ENCODE measurements around the gene SCIMP. TPM values are rescaled to one million over a fixed set of nuclear protein-coding genes. Genes with fewer than 3 reads are reported as not detected.
"Not testable (repeated sequence)": the region's sequence is repeated elsewhere in the genome, so short reads cannot be mapped to it uniquely, and the experiment has no call there.

Gene SCIMP
- total RNA-seq = not detected in 2 replicates

DNA sequence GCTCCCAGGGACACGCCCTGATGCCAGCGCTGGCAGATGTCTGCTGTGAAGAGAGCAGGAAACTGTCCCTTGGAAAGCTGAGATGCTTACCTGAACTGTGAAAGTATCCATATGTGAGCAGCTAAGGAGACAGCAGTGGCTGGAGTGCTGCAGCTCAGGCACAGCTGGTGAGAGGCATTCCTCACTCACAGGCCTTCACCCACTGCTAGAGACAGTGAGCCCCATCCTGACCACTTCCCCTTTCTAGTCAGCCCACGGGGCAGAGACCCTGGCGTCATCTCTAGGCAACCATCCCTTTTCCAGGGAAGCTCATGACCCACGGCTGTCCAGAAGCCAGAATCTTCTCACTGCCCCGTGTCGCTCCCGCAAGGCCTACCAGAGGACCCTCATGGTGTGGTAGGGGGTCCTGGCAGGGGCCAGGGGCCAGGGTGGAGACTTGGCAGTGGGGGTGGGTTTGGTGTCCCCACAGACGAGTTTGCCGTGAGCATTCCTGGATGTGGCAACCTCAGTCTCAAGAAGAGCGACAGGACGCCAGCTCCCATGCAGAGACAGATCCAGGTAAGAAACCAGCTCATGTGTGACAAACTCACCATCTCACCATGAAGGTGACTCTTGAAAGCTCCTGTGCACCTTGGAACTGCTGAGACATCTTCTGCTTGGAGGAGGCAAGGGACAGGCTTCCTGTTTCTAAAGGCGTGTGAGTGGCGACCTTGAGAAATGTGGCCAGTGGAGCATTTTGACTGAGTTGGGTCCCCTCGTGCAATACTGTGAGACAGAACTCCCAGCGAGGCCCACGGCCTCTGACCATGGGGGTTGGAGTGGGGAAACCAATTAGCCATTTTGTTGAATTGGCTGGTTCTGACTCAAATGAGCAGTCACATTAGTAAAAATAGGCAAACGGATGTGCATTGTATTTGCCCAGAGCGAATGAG, at the start of gene SCIMP:
TSS of gene SCIMP (minus strand) at position 216 of the 932 bp plus-strand sequence. CDS start at position 111, 105 bp downstream.
- no peak for DNase-seq (ENCODE audit: low read depth, low spot score)

GRCh38 chr17:5283571-5284315, 49.1 kb upstream of the SCIMP start:
- no peak for DNase-seq (ENCODE audit: low read depth, low spot score)

- DNase-seq (ENCODE audit: low read depth, low spot score) = no peak
Observed at GRCh38 chr17:5282642-5283217, 48.1 kb upstream of the SCIMP start.

GRCh38 chr17:5281814-5282641, 47.4 kb upstream of the SCIMP start, which contains the start of gene RABEP1:
Gene RABEP1, plus strand, starts transcription at chr17:5282284. Its CDS starts 203 bp downstream, at chr17:5282487.
- peak; percentile 60 for DNase-seq (ENCODE audit: low read depth, low spot score)

- DNase-seq (ENCODE audit: low read depth, low spot score) = no peak
Observed at GRCh38 chr17:5272322-5272721, 37.7 kb upstream of the SCIMP start.

GRCh38 chr17:5269241-5269960, 34.7 kb upstream of the SCIMP start:
- DNase-seq (ENCODE audit: low read depth, low spot score) = no peak

- no peak for DNase-seq (ENCODE audit: low read depth, low spot score)
Observed at GRCh38 chr17:5264893-5265292, 30.2 kb upstream of the SCIMP start.

DNA sequence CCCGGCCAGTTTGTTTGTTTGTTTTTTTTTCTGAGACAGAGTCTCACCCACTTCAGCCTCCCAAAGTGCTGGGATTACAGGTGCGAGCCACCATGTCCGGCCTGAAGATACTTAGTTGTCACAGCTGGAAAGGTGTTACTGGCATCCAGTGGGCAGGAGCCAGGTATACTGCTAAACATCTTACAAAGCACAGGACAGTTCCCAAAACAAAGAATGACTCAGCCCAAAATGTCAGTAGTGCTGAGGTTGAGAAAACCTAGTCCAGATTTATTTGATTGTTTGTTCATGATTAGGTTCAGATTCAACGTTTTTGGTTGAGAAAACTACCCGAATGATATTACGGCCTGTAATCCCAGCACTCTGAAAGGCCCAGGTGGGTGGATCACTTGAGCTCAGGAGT, 28.8 kb upstream of the SCIMP start:
- DNase-seq (ENCODE audit: low read depth, low spot score) = no peak

DNA sequence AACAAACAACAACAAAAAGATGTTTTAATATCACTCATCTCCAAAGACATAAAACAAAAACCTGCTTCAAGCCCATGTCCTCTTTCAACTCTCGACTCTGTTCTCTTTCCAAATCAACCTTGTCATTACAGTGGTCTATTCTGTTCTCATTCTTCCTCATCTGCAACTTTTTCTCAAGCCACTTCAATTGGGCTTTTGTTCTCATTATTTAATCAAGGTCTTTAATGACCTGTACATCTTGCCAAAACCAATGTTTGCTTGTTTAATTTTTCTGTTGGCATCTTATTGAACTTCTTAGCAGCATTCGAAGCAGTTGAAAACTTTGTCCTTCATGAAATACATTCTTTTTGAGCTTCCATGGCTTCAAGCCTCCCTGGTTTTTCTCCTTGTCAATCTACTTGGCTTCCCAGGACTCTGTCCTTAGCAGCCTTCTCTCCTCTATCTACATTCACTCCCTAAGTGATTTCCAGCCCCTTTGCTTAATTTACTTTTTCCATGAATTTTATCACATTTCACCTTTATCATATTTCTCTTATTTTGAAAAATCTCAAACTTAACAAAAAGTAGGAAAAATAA, 27.8 kb upstream of the SCIMP start:
- DNase-seq (ENCODE audit: low read depth, low spot score) = no peak

DNA sequence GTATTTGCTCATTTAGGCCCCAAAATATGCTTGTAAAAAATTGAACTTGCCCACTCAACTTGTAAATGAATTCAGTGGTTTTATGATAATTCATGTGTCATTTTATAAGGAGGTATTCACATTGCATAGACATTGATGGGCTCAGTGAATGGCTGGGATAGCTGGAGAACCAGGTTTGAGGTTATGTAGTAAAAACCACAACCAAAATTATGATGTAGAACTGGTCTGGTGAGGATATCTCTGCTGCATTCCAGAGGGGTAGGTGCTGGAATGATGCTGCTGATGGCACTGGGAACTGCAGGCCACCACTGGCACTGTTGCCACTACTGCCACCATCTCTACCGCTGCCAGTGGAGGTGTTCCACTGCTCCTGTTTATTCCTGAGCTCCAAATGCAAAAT, 25.9 kb upstream of the SCIMP start:
- no peak for DNase-seq (ENCODE audit: low read depth, low spot score)

- no peak for DNase-seq (ENCODE audit: low read depth, low spot score)
Observed at GRCh38 chr17:5257124-5257523, 22.5 kb upstream of the SCIMP start.

DNA sequence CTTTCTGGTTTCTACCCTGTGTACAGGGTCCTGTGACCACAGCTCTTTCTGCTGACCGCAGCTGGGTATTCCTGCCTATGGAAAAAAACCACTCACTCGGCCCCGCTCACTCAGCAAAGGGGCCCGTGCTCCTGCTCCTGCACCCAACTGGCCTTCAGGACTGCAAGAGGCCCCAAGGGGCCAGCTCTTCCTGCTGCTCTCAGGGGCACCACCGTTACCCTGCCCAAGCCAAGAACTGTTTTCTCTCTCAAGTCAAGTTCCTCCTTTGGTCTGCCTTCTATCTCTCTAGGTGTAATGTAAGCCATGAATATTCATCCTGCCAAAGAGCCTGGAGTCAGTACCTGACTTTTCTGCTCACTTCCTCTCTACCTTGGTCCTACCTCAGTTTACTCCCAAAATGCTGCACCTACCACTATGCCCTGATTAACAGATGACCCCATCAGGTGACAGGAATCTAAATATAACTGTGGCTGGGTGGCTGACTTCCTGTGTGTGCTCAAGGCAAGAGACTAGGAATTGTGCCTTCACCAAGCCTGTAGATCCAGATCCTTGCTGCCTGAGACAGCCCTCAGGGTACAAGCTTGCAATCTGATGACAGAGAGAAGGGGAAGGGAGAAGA, 20.4 kb upstream of the SCIMP start:
- no peak for DNase-seq (ENCODE audit: low read depth, low spot score)

GRCh38 chr17:5254414-5254813, 19.8 kb upstream of the SCIMP start:
- DNase-seq (ENCODE audit: low read depth, low spot score) = no peak

DNA sequence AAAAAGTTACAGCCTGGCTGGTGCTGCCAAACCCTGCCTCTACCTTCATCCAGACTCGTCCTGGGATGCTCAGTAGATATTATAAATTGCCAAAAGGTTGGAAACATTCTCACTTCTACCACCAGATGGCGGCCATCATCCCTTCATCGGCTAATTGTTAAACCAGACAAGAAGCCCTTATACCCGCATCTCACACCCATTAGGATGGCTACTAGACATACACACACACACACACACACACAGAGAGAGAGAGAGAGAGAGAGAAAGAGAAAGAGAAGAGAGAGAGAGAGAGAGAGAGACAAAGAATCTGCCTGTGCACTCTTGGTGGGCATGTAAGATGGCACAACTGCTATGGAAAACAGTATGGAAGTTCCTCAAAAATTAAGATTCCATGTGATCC, 15.0 kb upstream of the SCIMP start:
- peak; percentile 46 for DNase-seq (ENCODE audit: low read depth, low spot score)

DNA sequence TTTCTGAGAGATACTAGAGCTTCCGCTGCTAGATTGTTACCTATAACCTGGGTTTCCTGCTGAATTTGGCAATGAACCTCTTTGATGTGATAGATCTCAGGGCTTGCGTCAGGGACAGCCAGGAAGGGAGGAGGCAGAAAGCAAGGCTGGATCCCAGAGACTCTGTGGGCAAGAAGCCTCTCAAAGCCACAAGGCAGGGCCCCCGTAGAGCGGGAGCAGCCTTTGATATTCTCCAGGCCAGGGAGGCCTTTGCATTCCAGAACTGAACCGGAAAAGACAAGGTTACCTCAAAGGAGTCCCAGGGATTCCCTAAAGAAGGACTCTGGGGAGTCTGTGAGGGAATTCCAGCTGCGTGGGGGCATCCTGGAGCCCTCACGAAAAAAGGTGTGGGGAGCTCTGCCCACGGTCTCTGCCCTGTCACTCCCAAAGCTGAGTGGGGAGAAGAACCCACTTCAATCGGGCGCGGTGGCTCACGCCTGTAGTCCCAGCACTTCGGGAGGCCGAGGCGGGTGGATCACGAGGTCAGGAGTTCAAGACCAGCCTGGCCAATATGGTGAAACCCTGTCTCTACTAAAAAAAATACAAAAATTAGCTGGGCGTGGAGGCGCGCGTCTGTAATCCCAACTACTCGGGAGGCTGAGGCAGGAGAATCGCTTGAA, 14.3 kb upstream of the SCIMP start:
- DNase-seq (ENCODE audit: low read depth, low spot score) = no peak

- no peak for DNase-seq (ENCODE audit: low read depth, low spot score)
Observed at GRCh38 chr17:5247621-5248020, 13.0 kb upstream of the SCIMP start.

GRCh38 chr17:5241861-5242671, 7.4 kb upstream of the SCIMP start:
- DNase-seq (ENCODE audit: low read depth, low spot score) = no peak

DNA sequence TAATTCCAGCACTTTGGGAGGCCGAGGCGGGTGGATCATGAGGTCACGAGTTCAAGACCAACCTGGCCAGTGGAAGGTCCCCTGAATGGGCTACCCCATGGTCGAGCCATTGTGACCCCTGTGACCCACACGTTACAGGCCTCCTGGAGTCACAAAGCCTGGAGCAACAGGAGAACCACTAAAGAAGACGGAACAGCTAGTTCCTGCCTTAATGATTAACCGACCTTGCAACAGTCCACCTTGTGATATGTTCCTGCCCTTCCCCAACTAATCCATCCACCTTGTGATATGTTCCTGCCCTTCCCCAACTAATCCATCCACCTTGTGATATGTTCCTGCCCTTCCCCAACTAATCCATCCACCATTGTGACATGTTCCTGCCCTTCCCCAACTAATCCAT, 5.1 kb upstream of the SCIMP start:
- DNase-seq (ENCODE audit: low read depth, low spot score) = not testable (repeated sequence)

Measured in pulmonary artery endothelial cell (primary cell).